OCI-LY1 (cell line): ENCODE results near the gene SNED1.

Experiments
- H2AFZ ChIP-seq: fragments of 200-600 bp; sonication (generic), shearing (Covaris generic); 2 replicates; pipeline ENCODE4 v1.6.0; 2014; ENCODE audit warnings: antibody characterized with exemption, mild to moderate bottlenecking, low read length
- H3F3A ChIP-seq: fragments of 200-600 bp; sonication (generic), shearing (Covaris generic); 2 replicates; pipeline ENCODE4 v1.6.0; 2014; ENCODE audit warnings: mild to moderate bottlenecking, antibody characterized with exemption, low read length, moderate library complexity; ENCODE audit not compliant: insufficient read depth
- H3K27ac ChIP-seq: fragments of 200-600 bp; sonication (generic); 2 replicates; pipeline ENCODE4 v1.5.1; 2014; ENCODE audit warnings: low read length, mixed run types, mild to moderate bottlenecking, low read depth; ENCODE audit not compliant: poor library complexity, severe bottlenecking
- H3K27me3 ChIP-seq: fragments of 200-600 bp; sonication (generic); 2 replicates; pipeline ENCODE4 v1.6.0; 2014; ENCODE audit warnings: antibody characterized with exemption, mild to moderate bottlenecking, low read length, moderate library complexity; ENCODE audit not compliant: insufficient read depth
- H3K36me3 ChIP-seq: fragments of 200-600 bp; sonication (generic); 2 replicates; pipeline ENCODE4 v1.6.1; 2014; ENCODE audit warnings: mild to moderate bottlenecking, antibody characterized with exemption, low read length, moderate library complexity, mixed read lengths; ENCODE audit not compliant: insufficient read depth
- H3K4me1 ChIP-seq: fragments of 200-600 bp; sonication (generic); 2 replicates; pipeline ENCODE4 v1.5.1; 2014; ENCODE audit warnings: mild to moderate bottlenecking, low read length, moderate library complexity; ENCODE audit not compliant: insufficient read depth, severe bottlenecking
- H3K4me2 ChIP-seq: fragments of 200-600 bp; sonication (generic), shearing (Covaris generic); 2 replicates; pipeline ENCODE4 v1.6.1; 2014; ENCODE audit warnings: low read length
- H3K4me3 ChIP-seq: fragments of 200-600 bp; sonication (generic); 2 replicates; pipeline ENCODE4 v1.5.1; 2014; ENCODE audit warnings: low read length, low read depth, mild to moderate bottlenecking, mixed read lengths; ENCODE audit not compliant: poor library complexity, severe bottlenecking
- H3K79me2 ChIP-seq: fragments of 200-600 bp; shearing (Covaris generic); 2 replicates; pipeline ENCODE4 v1.6.1; 2016; ENCODE audit warnings: mixed run types, low read length, mixed read lengths; ENCODE audit not compliant: insufficient read depth
- H3K9ac ChIP-seq: fragments of 200-600 bp; sonication (generic), shearing (Covaris generic); 2 replicates; pipeline ENCODE4 v1.6.1; 2014; ENCODE audit warnings: mild to moderate bottlenecking, low read length, mixed read lengths
- H3K9me2 ChIP-seq: fragments of 200-600 bp; sonication (generic), shearing (Covaris generic); 2 replicates; pipeline ENCODE4 v1.6.1; 2014; ENCODE audit warnings: low read depth, mild to moderate bottlenecking, low read length, mixed read lengths
- H3K9me3 ChIP-seq: fragments of 200-600 bp; shearing (Covaris generic); 2 replicates; pipeline ENCODE4 v1.6.1; 2014; ENCODE audit warnings: low read length, mixed read lengths
- H4K20me1 ChIP-seq: fragments of 200-600 bp; sonication (generic), shearing (Covaris generic); 2 replicates; pipeline ENCODE4 v1.6.0; 2016; ENCODE audit warnings: mild to moderate bottlenecking, low read length; ENCODE audit not compliant: insufficient read depth
- CTCF ChIP-seq: fragments of 200-600 bp; sonication (generic), shearing (Covaris generic); IDR thresholded peaks from 2 replicates; pipeline ENCODE4 v1.5.1; 2017; ENCODE audit warnings: mild to moderate bottlenecking, antibody characterized with exemption, low read length, moderate library complexity, mixed read lengths
- EZH2 ChIP-seq: fragments of 200-600 bp; sonication (generic), shearing (Covaris generic); IDR thresholded peaks from 2 replicates; pipeline ENCODE4 v1.8.0; 2017; ENCODE audit warnings: borderline replicate concordance, mixed run types, mild to moderate bottlenecking, antibody characterized with exemption, low read length, moderate library complexity, mixed read lengths

Gene SNED1

DNA sequence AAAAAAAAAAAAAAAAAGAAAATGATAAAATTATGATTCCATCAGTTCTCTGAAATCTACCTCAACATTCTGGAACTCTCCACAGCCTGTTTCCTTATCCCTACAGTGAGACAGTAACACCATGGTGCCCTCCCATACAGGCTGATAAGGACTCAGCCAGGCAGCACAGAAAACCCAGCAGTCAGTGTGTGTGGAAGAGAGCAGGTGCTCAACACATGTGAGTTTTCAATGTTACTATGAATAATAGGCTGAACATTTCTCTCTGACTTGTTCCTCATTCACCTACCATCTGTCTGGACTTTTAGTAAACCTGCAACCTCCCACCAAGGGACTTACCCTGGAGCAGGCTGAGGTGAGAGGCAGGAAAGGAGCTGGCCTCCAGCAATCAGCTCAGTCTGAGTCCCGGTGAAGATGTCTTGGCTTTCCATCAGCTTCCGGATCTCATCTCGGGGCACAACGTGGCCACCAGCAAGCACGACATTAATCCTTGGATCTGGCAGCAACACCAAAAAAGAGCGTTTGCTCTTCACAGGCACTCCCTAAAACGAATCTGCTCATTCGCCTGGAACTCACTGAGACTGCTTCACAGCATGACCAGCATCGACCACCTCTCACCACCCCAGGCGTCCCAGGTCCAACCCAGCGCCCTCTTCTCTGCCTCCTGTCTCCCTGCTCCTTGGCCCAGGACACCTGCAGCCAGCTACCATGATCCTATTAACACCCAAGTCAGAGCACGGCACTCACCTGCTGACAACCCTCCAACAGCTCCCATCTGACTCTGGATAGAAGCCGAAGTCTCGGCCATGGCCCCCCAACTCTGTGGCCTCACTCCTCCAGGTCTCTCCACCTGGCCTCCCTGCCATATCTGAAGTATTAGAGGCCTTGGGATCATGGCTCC, 134.4 kb downstream of the SNED1 start:
- no peak for TF ChIP-seq EZH2
- H4K20me1 ChIP-seq = no peaks in the 10 kb centered on the region
- no peaks in the 10 kb centered on the region for H3K79me2 ChIP-seq
- peaks cover 7% of the 10 kb centered on the region for H3K4me1 ChIP-seq
- no peak overlapping the region for H3K9ac ChIP-seq
- no peaks in the 10 kb centered on the region for H3K9me3 ChIP-seq
- no peaks in the 10 kb centered on the region for H3F3A ChIP-seq
- H3K4me3 ChIP-seq = no peak overlapping the region
- no peaks in the 10 kb centered on the region for H3K27me3 ChIP-seq
- H3K36me3 ChIP-seq = peaks cover 51% of the 10 kb centered on the region; the same call in 1 of the 2 replicates
- no peak overlapping the region for H2AFZ ChIP-seq
- H3K9me2 ChIP-seq = no peaks in the 10 kb centered on the region
- H3K27ac ChIP-seq = peak overlapping the region; percentile 43
- H3K4me2 ChIP-seq = no peak overlapping the region

GRCh38 chr2:241133436-241133820, 135.0 kb downstream of the SNED1 start:
- Histone ChIP-seq H3K36me3 (peaks cover 57% of the 10 kb centered on the region), H4K20me1 (no peaks in the 10 kb centered on the region), H3K4me1 (peaks cover under 1% of the 10 kb centered on the region), H3K4me3 (no peak overlapping the region), H3K4me2 (no peak overlapping the region), H2AFZ (no peak overlapping the region), H3K27me3 (no peaks in the 10 kb centered on the region), H3K9me2 (no peaks in the 10 kb centered on the region), H3K79me2 (no peaks in the 10 kb centered on the region), H3K9ac (no peak overlapping the region), H3F3A (no peaks in the 10 kb centered on the region), H3K27ac (no peak overlapping the region), H3K9me3 (no peaks in the 10 kb centered on the region)
- TF ChIP-seq CTCF (no peak), EZH2 (no peak)

DNA sequence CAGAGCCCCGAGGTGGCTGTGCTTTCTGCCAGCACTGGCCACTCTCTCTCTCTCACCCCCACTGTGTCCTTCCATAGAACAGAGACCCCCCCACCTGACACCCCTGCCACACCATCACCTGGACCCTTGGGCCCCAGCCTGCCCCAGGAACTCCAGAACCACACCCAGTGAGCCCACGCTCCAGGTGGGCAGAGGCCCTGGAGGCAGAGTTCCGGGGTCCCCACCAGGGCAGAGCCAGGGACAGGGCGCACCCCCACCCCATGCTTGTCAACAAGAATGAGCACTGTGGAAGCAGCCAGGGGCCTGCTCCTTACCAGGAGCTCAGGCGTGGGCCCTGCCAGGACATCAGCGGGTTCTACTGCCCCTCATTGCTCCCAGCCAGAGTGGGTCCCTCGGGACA, 136.3 kb downstream of the SNED1 start:
- Histone ChIP-seq H4K20me1 (no peaks in the 10 kb centered on the region), H3K4me2 (no peak overlapping the region), H2AFZ (no peak overlapping the region), H3K79me2 (no peaks in the 10 kb centered on the region), H3K27ac (no peak overlapping the region), H3F3A (no peaks in the 10 kb centered on the region), H3K4me3 (no peak overlapping the region), H3K9me2 (no peaks in the 10 kb centered on the region), H3K9me3 (no peaks in the 10 kb centered on the region), H3K36me3 (peaks cover 57% of the 10 kb centered on the region), H3K27me3 (no peaks in the 10 kb centered on the region), H3K9ac (no peak overlapping the region), H3K4me1 (no peaks in the 10 kb centered on the region)
- no peak for TF ChIP-seq EZH2
- no peak for TF ChIP-seq CTCF

DNA sequence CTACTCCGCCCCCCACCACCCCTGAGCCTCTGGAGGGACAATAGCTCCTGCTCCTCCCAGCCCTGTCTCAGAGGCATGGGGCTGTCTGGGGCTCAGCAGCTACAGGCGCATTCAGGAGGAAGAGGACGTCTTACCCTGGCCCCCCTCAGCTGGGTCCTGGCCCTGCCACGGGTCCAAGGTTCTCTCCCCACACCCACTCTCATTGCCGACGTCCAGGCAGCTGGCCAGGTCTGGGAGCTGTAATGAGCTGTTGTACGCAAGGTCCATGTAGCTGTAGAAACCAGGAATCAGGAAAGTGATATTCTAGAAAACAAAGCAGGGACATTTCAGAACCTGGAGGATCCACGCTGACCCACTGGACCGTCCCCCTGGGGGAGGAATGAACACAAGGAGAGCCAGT, 137.3 kb downstream of the SNED1 start:
- Histone ChIP-seq H3K27ac (no peak overlapping the region), H3F3A (no peaks in the 10 kb centered on the region), H3K9ac (no peak overlapping the region), H3K4me1 (no peaks in the 10 kb centered on the region), H3K9me2 (no peaks in the 10 kb centered on the region), H4K20me1 (no peaks in the 10 kb centered on the region), H3K27me3 (no peaks in the 10 kb centered on the region), H3K9me3 (no peaks in the 10 kb centered on the region), H3K4me3 (no peak overlapping the region), H3K79me2 (no peaks in the 10 kb centered on the region), H2AFZ (no peak overlapping the region), H3K36me3 (peaks cover 57% of the 10 kb centered on the region), H3K4me2 (no peak overlapping the region)
- no peak for TF ChIP-seq EZH2
